Kidney (tissue), 14 donors: ENCODE data around the gene KLHL3. TPM values are rescaled to one million over a fixed set of nuclear protein-coding genes. Genes with fewer than 3 reads are reported as not detected.

ENCODE experiments used
- DNase-seq, 5 donors: peaks; one replicate each; pipeline ENCODE4 v3.0.0-alpha.2; 2013 to 2020
- FAIRE-seq: peaks from 2 replicates; lab custom pipeline; 2012; peaks lifted over from hg19 to GRCh38; lab: Jason Lieb, UNC
- H3K27ac ChIP-seq, 2 donors: one replicate each; pipeline ENCODE4 v1.7.0; 2013; ENCODE audit warnings: low read depth in 2 of 2, low read length in 2 of 2, inconsistent platforms in 1 of 2
- H3K27me3 ChIP-seq: one replicate; pipeline ENCODE4 v1.7.1; 2013; ENCODE audit warnings: low read length, inconsistent platforms; ENCODE audit not compliant: control insufficient read depth, insufficient read depth
- H3K36me3 ChIP-seq, 3 donors: one replicate each; pipeline versions ENCODE4 v1.7.0 to v1.7.1; 2013; ENCODE audit warnings: low read length in 3 of 3, control low read depth in 1 of 3, inconsistent platforms in 1 of 3; ENCODE audit not compliant: insufficient read depth in 3 of 3, control insufficient read depth in 2 of 3
- H3K4me1 ChIP-seq, 3 donors: one replicate each; pipeline versions ENCODE4 v1.7.0 to v1.7.1; 2013; ENCODE audit warnings: low read length in 3 of 3, inconsistent platforms in 1 of 3, low read depth in 1 of 3; ENCODE audit not compliant: control insufficient read depth in 2 of 3, insufficient read depth in 2 of 3
- H3K4me3 ChIP-seq, 3 donors: one replicate each; pipeline versions ENCODE4 v1.7.0 to v1.8.1; 2013; ENCODE audit warnings: low read length in 3 of 3, control low read depth in 1 of 3, inconsistent platforms in 1 of 3
- H3K9ac ChIP-seq, 3 donors: one replicate each; pipeline versions ENCODE4 v1.7.0 to v1.7.1; 2013; ENCODE audit warnings: low read length in 3 of 3, control low read depth in 1 of 3, inconsistent platforms in 1 of 3
- H3K9me3 ChIP-seq, 3 donors: one replicate each; pipeline versions ENCODE4 v1.7.0 to v1.7.1; 2013; ENCODE audit warnings: low read length in 3 of 3, control low read depth in 1 of 3, inconsistent platforms in 1 of 3; ENCODE audit not compliant: control insufficient read depth in 2 of 3, insufficient read depth in 1 of 3
- CTCF ChIP-seq: IDR thresholded peaks from 3 replicates; pipeline ENCODE4 v1.5.1; 2012; ENCODE audit warnings: mild to moderate bottlenecking, moderate library complexity, borderline replicate concordance; ENCODE audit not compliant: insufficient read depth; ENCODE audit errors: extremely low read depth
- intact Hi-C: fragments of 100-400 bp; cut with DNase I; formaldehyde crosslinking; loops from one replicate; pipeline ENCODE4 v1.11.1; 2022
- polyA plus RNA-seq: library from polyadenylated mRNA; stranded (reverse); fragments of 350-450 nt; fragmentation: Illumina TruSeq; extraction: RNeasy Lipid Tissue Mini Kit (QIAGEN cat#74804); gene quantifications from one replicate; pipeline ENCODE4 v1.2.3, GENCODE V29; 2014; ENCODE audit warnings: low read depth, low replicate concordance; ENCODE audit not compliant: insufficient read depth
- total RNA-seq: library from RNA; stranded (reverse); fragmentation: NEBNext Ultra II Directional; extraction: Animal tissue kit (Norgen Biotek cat#: 25700); gene quantifications from one replicate; pipeline ENCODE4 v1.2.1, GENCODE V29; 2021
- donor health status: control.
- donor health status: control.
- donor health status: control.
- donor health status: control.
- donor health status: control.
- donor health status: DM: yes; HTN: yes; CAD: no.
- donor health status: Normal renal cell carcinoma (clear cell type).

KLHL3 gene
- total and polyA plus RNA-seq, 2 donors from 2014 or later: 8.6 to 15.0 TPM

- Histone ChIP-seq H3K27ac (no peak overlapping the region), H3K27me3 (no peaks in the 10 kb centered on the region), H3K4me3 (no peak overlapping the region), H3K9me3 (no peaks in the 10 kb centered on the region), H3K4me1 (no peaks in the 10 kb centered on the region), H3K9ac (no peak overlapping the region), H3K36me3 (no peaks in the 10 kb centered on the region)
- intact Hi-C loops: no loop called here
- FAIRE-seq (no peak), DNase-seq (no peak)
- no peak for TF ChIP-seq CTCF
Observed at GRCh38 chr5:137602721-137603273, 133.1 kb downstream of the KLHL3 start.

GRCh38 chr5:137600721-137601360 is 135.0 kb downstream of the KLHL3 start:
- Histone ChIP-seq H3K4me1 (no peaks in the 10 kb centered on the region), H3K27me3 (no peaks in the 10 kb centered on the region), H3K9me3 (no peaks in the 10 kb centered on the region), H3K27ac (no peak overlapping the region), H3K4me3 (no peak overlapping the region), H3K9ac (no peak overlapping the region), H3K36me3 (no peaks in the 10 kb centered on the region)
- DNase-seq (no peak), FAIRE-seq (no peak)
- intact Hi-C loops: no loop called here
- no peak for TF ChIP-seq CTCF

GRCh38 chr5:137599457-137599856 is 136.4 kb downstream of the KLHL3 start:
- no peaks in the 10 kb centered on the region for H3K9me3 ChIP-seq
- peak in 2 of 5 donors; percentile 20 to 25 for DNase-seq
- intact Hi-C loops: no loop called here

More at GRCh38 chr5:137599457-137599856, 136.4 kb downstream of the KLHL3 start:
- no peak overlapping the region for H3K9ac ChIP-seq
- no peaks in the 10 kb centered on the region for H3K27me3 ChIP-seq
- H3K36me3 ChIP-seq: no peaks in the 10 kb centered on the region
- H3K27ac ChIP-seq: no peak overlapping the region
- no peaks in the 10 kb centered on the region for H3K4me1 ChIP-seq
- TF ChIP-seq CTCF: no peak
- no peak for FAIRE-seq
- no peak overlapping the region for H3K4me3 ChIP-seq
